ENCODE measurements around the gene LIN28B.

DNA sequence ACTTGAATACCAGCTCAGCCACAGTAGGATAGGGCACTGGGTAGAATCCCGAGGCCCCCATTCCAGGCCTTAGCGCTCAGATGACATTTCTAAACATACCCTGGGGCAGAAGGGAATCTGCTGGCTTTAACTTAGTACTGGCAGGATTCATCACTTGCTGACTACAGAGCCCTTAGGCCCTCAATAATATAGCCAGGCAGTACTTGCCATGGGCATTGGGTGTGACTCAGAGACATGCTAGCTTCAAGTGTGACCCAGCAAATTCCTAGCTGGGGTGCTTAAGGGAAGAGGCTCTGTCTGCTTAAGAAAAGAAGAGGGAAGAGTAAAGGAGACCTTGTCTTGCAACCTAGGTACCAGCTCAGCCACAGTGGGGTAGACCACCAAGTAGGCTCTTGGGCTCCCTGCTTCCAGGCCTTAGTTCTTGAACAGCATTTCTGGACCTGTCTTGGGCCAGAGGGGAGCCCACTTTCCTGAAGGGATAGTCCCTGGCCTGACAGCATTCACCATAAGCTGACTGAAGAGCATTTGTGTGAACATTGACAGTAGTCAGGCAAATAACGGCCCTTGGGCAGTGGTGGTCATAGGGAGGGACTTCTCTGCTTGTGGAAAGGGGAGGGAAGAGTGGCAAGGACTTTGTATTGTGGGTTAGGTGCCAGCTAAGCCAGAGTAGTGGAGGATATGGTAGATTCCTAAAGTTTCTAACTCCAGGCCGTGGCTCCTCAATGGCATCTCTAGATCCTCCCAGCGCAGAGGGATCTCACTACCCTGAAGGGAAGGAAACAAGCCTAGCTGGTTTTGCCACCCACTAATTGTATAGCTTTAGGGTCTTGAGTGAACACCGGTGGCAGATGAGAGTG lies 48.6 kb upstream of the LIN28B start:
- TF ChIP-seq CTCF (IDR thresholded peaks at IDR 0.05; ENCODE audit: borderline replicate concordance, extremely low read depth, low read length, poor library complexity, severe bottlenecking) (no peak), EZH2 (IDR thresholded peaks at IDR 0.05; ENCODE audit: borderline replicate concordance, low read depth, low read length, severe bottlenecking) (no peak)

Data from DND-41 (cell line).